AG04450 (cell line): ENCODE measurements around the gene DEDD2. TPM values are rescaled to one million over a fixed set of nuclear protein-coding genes. Genes with fewer than 3 reads are reported as not detected.
"Not testable (repeated sequence)": the region's sequence is repeated elsewhere in the genome, so short reads cannot be mapped to it uniquely, and the experiment has no call there.

Source experiments
- CTCF ChIA-PET: fragments of 300-600, 350-600 bp; formaldehyde crosslinking; extraction: SDS; loops from one replicate; lab custom pipeline; 2022; ENCODE audit warnings: antibody characterized with exemption, inconsistent platforms; lab: Charles Lee
- POLR2A ChIA-PET: fragments of 350-600 bp; formaldehyde crosslinking; extraction: SDS; loops from one replicate; lab custom pipeline; 2021; ENCODE audit warnings: antibody characterized with exemption, inconsistent platforms; lab: Yijun Ruan, JAX
- DNase-seq: peaks from one replicate; pipeline ENCODE4 v3.0.0-alpha.2; 2011; ENCODE audit warnings: low read depth, low spot score
- H3K27ac ChIP-seq: one replicate; pipeline ENCODE4 v1.5.1; 2012; ENCODE audit warnings: low read depth, low read length, control low read depth
- H3K27me3 ChIP-seq: one replicate; pipeline ENCODE4 v1.6.0; 2012; ENCODE audit warnings: low read length; ENCODE audit not compliant: control insufficient read depth, insufficient read depth
- H3K4me3 ChIP-seq: 2 replicates; pipeline ENCODE4 v1.5.1; 2011; ENCODE audit warnings: mild to moderate bottlenecking, low read depth, low read length, control low read depth
- H3K9me3 ChIP-seq: 2 replicates; pipeline ENCODE4 v1.5.1; 2012; ENCODE audit warnings: low read length; ENCODE audit not compliant: control insufficient read depth, insufficient read depth
- CTCF ChIP-seq: IDR thresholded peaks from 2 replicates; pipeline ENCODE4 v1.5.1; 2011; ENCODE audit warnings: low read depth, low read length, control low read depth, inconsistent platforms
- polyA minus RNA-seq: library from RNA; depleted of rRNA, polyadenylated mRNA; stranded (reverse); fragments of >200 nt; gene quantifications from 2 replicates; pipeline ENCODE4 v1.2.3, GENCODE V29; 2011; rRNA and poly(A)+ RNA removed
- polyA plus RNA-seq: library from polyadenylated mRNA; depleted of rRNA; stranded (reverse); fragments of >200 nt; gene quantifications from 2 replicates; pipeline ENCODE4 v1.2.3, GENCODE V29; 2011; rRNA removed

DEDD2 gene
- polyA plus RNA-seq (11.8 and 13.8 TPM in 2 replicates), polyA minus RNA-seq (7.3 and 10.0 TPM in 2 replicates)

- peak within 1 kb of the TSS; percentile 95 for H3K27ac ChIP-seq
- POLR2A ChIA-PET, result interaction anchor here (1.2 kb wide), 2 partner anchors 10 to 25 kb away, joined by 3 to 7 read pairs; partner anchors contain the start of gene GSK3A
- no peaks in the 10 kb centered on the region; the same call in 1 of the 2 replicates for H3K9me3 ChIP-seq
- H3K4me3 ChIP-seq, result peak within 1 kb of the TSS; percentile 96
- H3K27me3 ChIP-seq, result no peaks in the 10 kb centered on the region
- no peak for TF ChIP-seq CTCF
- CTCF ChIA-PET, result interaction anchor here (0.8 to 1.1 kb wide), 3 partner anchors 41 to 108 kb away, joined by 3 to 6 read pairs (median 4); no protein-coding TSS in a partner anchor
- peak; percentile 94 for DNase-seq
These were observed at the start of gene DEDD2 for GRCh38 chr19:42217520-42218437. Gene DEDD2, minus strand, starts transcription at chr19:42217677. Its CDS starts 670 bp downstream, at chr19:42217007.

- H3K27me3 ChIP-seq, H3K27ac ChIP-seq, DNase-seq, CTCF ChIA-PET, H3K4me3 ChIP-seq, H3K9me3 ChIP-seq: not testable (repeated sequence)
- POLR2A ChIA-PET, result interaction anchor here (0.6 kb wide), 1 partner anchor 9 kb away, joined by 3 read pairs; no protein-coding TSS in a partner anchor
These were observed 49.6 kb upstream of the DEDD2 start for GRCh38 chr19:42266928-42267603.

GRCh38 chr19:42266105-42266504, 48.6 kb upstream of the DEDD2 start:
- CTCF ChIA-PET, result interaction anchor here (1.0 kb wide), 1 partner anchor 13 kb away, joined by 3 read pairs; no protein-coding TSS in a partner anchor
- H3K27me3 ChIP-seq, H3K4me3 ChIP-seq, H3K27ac ChIP-seq, H3K9me3 ChIP-seq, POLR2A ChIA-PET, DNase-seq: not testable (repeated sequence)

- no peaks in the 10 kb centered on the region for H3K27me3 ChIP-seq
- TF ChIP-seq CTCF, result no peak
- no peak overlapping the region for H3K27ac ChIP-seq
- CTCF ChIA-PET, result no interaction called here
- POLR2A ChIA-PET, result interaction anchor here (0.7 kb wide), 1 partner anchor 18 kb away, joined by 3 read pairs; no protein-coding TSS in a partner anchor
- H3K4me3 ChIP-seq, result no peak overlapping the region
- no peak for DNase-seq
- no peaks in the 10 kb centered on the region for H3K9me3 ChIP-seq
These were observed 44.3 kb upstream of the DEDD2 start for GRCh38 chr19:42261763-42262162.

GRCh38 chr19:42257842-42258241, 40.4 kb upstream of the DEDD2 start:
- ChIA-PET POLR2A (interaction anchor here (0.7 to 1.4 kb wide), 3 partner anchors 17 to 166 kb away, joined by 3 to 4 read pairs (median 3); no protein-coding TSS in a partner anchor), CTCF (interaction anchor here (0.7 to 2.2 kb wide), 3 partner anchors 13 to 144 kb away, joined by 3 to 6 read pairs (median 6); no protein-coding TSS in a partner anchor)
- not testable (repeated sequence) for H3K27ac ChIP-seq, DNase-seq, H3K27me3 ChIP-seq, H3K9me3 ChIP-seq, H3K4me3 ChIP-seq
